ENCODE measurements around the gene IGFL3.
A peak's percentile ranks its signal among the peaks of the same experiment; 100 is the strongest.

Gene IGFL3

DNA sequence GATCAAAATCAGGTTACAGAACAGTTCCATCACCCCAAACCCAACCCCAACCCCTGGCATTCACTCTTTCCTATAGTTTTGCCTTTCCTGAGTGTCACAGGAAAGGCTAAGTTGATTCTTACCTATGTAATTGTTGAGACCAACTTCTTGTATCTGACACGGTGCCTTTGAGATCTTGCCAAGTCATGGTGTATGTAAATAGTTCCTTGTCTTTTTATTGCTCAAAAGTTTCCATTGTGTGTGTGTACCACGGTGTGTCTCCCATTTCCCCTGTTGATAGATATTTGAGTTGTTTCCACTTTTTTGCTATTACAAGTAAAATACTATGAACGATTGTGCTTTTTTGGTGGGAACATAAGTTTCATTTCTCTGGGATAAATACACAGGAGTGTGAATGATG is 20.3 kb upstream of the IGFL3 start:
- no peaks in the 10 kb centered on the region for H3K27me3 ChIP-seq (ENCODE audit: insufficient read depth, low read length)
- no peak overlapping the region for H3K4me3 ChIP-seq (ENCODE audit: low read length)
- WGBS = 87% methylated on average over 3 of the region's 3 CpGs
- H3K36me3 ChIP-seq (ENCODE audit: insufficient read depth, low read length) = no peaks in the 10 kb centered on the region
- no peaks in the 10 kb centered on the region for H3K9me3 ChIP-seq (ENCODE audit: insufficient read depth, low read depth, low read length)
- H3K9ac ChIP-seq (ENCODE audit: low read depth, low read length) = no peak overlapping the region
- no peaks in the 10 kb centered on the region for H3K4me1 ChIP-seq (ENCODE audit: insufficient read depth, low read length)
- H3K27ac ChIP-seq (ENCODE audit: low read depth, low read length) = no peak overlapping the region

GRCh38 chr19:46142294-46142693 is 17.8 kb upstream of the IGFL3 start:
- Histone ChIP-seq H3K36me3 (ENCODE audit: insufficient read depth, low read length) (no peaks in the 10 kb centered on the region), H3K27me3 (ENCODE audit: insufficient read depth, low read length) (no peaks in the 10 kb centered on the region), H3K4me3 (ENCODE audit: low read length) (no peak overlapping the region), H3K4me1 (ENCODE audit: insufficient read depth, low read length) (no peaks in the 10 kb centered on the region), H3K9me3 (ENCODE audit: insufficient read depth, low read depth, low read length) (no peaks in the 10 kb centered on the region), H3K27ac (ENCODE audit: low read depth, low read length) (no peak overlapping the region), H3K9ac (ENCODE audit: low read depth, low read length) (no peak overlapping the region)
- WGBS = 85% methylated on average over 1 of the region's 4 CpGs

DNA sequence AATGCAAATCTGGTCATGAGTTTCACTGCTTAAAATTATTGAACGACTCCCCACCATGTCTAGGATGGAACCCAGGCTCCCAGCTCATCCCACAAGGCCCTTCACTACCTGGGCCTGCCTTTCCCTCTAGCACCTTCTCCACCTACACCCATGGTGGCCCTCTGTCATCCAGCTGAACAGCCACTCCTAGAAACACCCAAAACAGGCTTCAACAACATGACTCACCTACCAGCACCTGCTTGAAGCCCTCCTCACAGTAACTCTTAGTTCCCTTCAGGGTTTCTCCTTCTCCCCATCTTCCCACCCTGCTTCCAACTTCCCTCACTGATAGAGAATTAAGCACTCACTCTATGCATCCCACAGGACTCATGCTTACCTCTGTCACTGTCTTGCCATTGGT is 16.9 kb upstream of the IGFL3 start:
- Histone ChIP-seq H3K27ac (ENCODE audit: low read depth, low read length) (no peak overlapping the region), H3K36me3 (ENCODE audit: insufficient read depth, low read length) (no peaks in the 10 kb centered on the region), H3K4me3 (ENCODE audit: low read length) (no peak overlapping the region), H3K9me3 (ENCODE audit: insufficient read depth, low read depth, low read length) (no peaks in the 10 kb centered on the region), H3K27me3 (ENCODE audit: insufficient read depth, low read length) (no peaks in the 10 kb centered on the region), H3K9ac (ENCODE audit: low read depth, low read length) (no peak overlapping the region), H3K4me1 (ENCODE audit: insufficient read depth, low read length) (no peaks in the 10 kb centered on the region)
- 83% methylated on average over 1 of the region's 1 CpG for WGBS

DNA sequence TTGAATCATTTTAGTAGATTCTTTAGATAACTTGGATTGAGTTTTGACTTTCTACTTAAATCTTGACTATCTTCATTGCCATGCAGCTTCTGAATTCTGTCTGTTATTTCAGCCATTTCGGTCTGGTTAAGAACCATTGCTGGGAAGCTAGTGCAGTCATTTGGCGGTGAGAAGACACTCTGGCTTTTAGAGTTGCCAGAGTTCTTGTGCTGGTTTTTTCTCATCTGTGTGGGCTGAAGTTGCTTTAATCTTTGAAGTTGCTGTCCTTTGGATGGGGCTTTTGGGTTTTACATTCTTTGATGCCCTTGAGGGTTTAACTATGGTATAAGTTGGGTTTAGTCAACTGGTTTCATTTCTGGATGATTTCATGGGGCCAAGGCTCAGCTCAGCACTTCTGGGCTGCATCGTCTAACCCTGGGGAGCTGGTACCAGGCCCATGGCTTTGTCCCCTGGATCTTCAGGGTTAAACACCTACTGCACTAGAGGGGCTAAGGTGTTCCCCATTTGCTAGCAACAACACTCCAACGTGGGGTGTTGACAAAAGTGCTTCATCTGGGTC is 13.5 kb upstream of the IGFL3 start:
- Histone ChIP-seq H3K4me3 (ENCODE audit: low read length) (no peak overlapping the region), H3K4me1 (ENCODE audit: insufficient read depth, low read length) (peaks cover 16% of the 10 kb centered on the region), H3K9me3 (ENCODE audit: insufficient read depth, low read depth, low read length) (peaks cover 4% of the 10 kb centered on the region; the same call in 1 of the 2 replicates), H3K9ac (ENCODE audit: low read depth, low read length) (no peak overlapping the region), H3K27me3 (ENCODE audit: insufficient read depth, low read length) (no peaks in the 10 kb centered on the region), H3K36me3 (ENCODE audit: insufficient read depth, low read length) (no peaks in the 10 kb centered on the region), H3K27ac (ENCODE audit: low read depth, low read length) (no peak overlapping the region)
- 91% methylated on average over 4 of the region's 4 CpGs for WGBS

DNA sequence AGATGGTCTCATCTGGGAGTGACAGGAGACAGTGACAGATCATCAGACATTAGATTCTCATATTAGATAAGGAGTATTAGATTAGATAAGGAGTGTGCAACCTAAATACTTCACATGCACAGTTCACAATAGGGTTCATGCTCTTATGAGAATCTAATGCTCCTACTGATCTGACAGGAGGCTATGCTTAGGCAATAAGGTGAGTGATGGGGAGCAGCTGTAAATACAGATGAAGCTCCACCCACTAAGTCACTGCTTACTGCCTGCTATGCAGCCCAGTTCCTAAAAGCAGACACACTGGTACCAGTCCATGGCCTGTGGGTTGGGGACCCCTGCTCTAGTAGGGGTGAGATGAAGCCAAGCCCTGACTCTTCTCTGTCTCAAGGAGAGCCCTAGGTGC is 10.0 kb upstream of the IGFL3 start:
- Histone ChIP-seq H3K9me3 (ENCODE audit: insufficient read depth, low read depth, low read length) (peaks cover 4% of the 10 kb centered on the region; the same call in 1 of the 2 replicates), H3K4me1 (ENCODE audit: insufficient read depth, low read length) (peaks cover 22% of the 10 kb centered on the region), H3K27me3 (ENCODE audit: insufficient read depth, low read length) (no peaks in the 10 kb centered on the region), H3K9ac (ENCODE audit: low read depth, low read length) (no peak overlapping the region; the same call in 1 of the 2 replicates), H3K27ac (ENCODE audit: low read depth, low read length) (peak overlapping the region; percentile 95; the same call in 1 of the 2 replicates), H3K4me3 (ENCODE audit: low read length) (no peak overlapping the region), H3K36me3 (ENCODE audit: insufficient read depth, low read length) (no peaks in the 10 kb centered on the region)

GRCh38 chr19:46133777-46134241 is 9.3 kb upstream of the IGFL3 start:
- peaks cover 4% of the 10 kb centered on the region; the same call in 1 of the 2 replicates for H3K9me3 ChIP-seq (ENCODE audit: insufficient read depth, low read depth, low read length)
- H3K27ac ChIP-seq (ENCODE audit: low read depth, low read length) = peak overlapping the region; percentile 95
- H3K27me3 ChIP-seq (ENCODE audit: insufficient read depth, low read length) = no peaks in the 10 kb centered on the region
- no peak overlapping the region for H3K4me3 ChIP-seq (ENCODE audit: low read length)
- peaks cover 22% of the 10 kb centered on the region for H3K4me1 ChIP-seq (ENCODE audit: insufficient read depth, low read length)
- WGBS = 73% methylated on average over 1 of the region's 1 CpG
- H3K9ac ChIP-seq (ENCODE audit: low read depth, low read length) = peak overlapping the region; percentile 73
- H3K36me3 ChIP-seq (ENCODE audit: insufficient read depth, low read length) = no peaks in the 10 kb centered on the region

- no peaks in the 10 kb centered on the region for H3K27me3 ChIP-seq (ENCODE audit: insufficient read depth, low read length)
- H3K36me3 ChIP-seq (ENCODE audit: insufficient read depth, low read length) = no peaks in the 10 kb centered on the region
- peak overlapping the region; percentile 95 for H3K27ac ChIP-seq (ENCODE audit: low read depth, low read length)
- H3K9me3 ChIP-seq (ENCODE audit: insufficient read depth, low read depth, low read length) = peaks cover 4% of the 10 kb centered on the region; the same call in 1 of the 2 replicates
- WGBS = 53% methylated on average over 6 of the region's 6 CpGs
- peaks cover 22% of the 10 kb centered on the region for H3K4me1 ChIP-seq (ENCODE audit: insufficient read depth, low read length)
- H3K4me3 ChIP-seq (ENCODE audit: low read length) = peak overlapping the region; percentile 12
- H3K9ac ChIP-seq (ENCODE audit: low read depth, low read length) = peak overlapping the region; percentile 81
These were observed 8.7 kb upstream of the IGFL3 start for GRCh38 chr19:46133101-46133627.

- 83% methylated on average over 4 of the region's 4 CpGs for WGBS
- Histone ChIP-seq H3K9me3 (ENCODE audit: insufficient read depth, low read depth, low read length) (peaks cover 4% of the 10 kb centered on the region; the same call in 1 of the 2 replicates), H3K9ac (ENCODE audit: low read depth, low read length) (peak overlapping the region; percentile 81), H3K27me3 (ENCODE audit: insufficient read depth, low read length) (no peaks in the 10 kb centered on the region), H3K4me3 (ENCODE audit: low read length) (peak overlapping the region; percentile 12), H3K36me3 (ENCODE audit: insufficient read depth, low read length) (no peaks in the 10 kb centered on the region), H3K27ac (ENCODE audit: low read depth, low read length) (peak overlapping the region; percentile 95), H3K4me1 (ENCODE audit: insufficient read depth, low read length) (peaks cover 22% of the 10 kb centered on the region)
These were observed 8.1 kb upstream of the IGFL3 start for GRCh38 chr19:46132508-46133100.

DNA sequence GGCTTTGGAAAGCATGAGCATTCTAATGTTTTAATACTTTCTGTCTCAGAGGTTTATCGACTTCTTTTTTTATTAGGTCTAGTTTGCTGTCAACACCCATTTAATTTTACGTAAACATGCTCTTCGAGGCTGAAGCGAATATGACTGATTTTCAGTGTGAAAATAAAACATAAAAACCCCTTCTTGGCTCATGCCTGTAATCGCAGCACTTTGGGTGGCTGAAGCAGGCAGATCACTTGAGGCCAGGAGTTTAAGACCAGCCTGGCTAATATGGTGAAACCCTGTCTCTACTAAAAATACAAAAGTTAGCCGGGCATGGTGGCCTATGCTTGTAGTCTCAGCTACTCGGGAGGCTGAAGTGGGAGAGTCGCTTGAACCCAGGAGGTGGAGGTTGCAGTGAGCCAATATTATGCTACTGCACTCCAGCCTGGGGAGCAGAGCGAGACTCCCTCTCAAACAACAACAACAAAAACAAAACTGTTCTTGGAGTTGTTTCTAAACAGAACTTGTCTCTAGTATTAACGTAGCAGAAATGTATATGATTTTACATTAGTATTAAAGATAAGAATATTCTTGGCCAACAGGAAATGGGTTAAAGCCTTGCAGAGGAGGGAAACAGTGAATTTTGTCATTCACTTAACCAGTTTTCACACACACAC is 7.1 kb upstream of the IGFL3 start:
- no peaks in the 10 kb centered on the region for H3K27me3 ChIP-seq (ENCODE audit: insufficient read depth, low read length)
- peaks cover 4% of the 10 kb centered on the region; the same call in 1 of the 2 replicates for H3K9me3 ChIP-seq (ENCODE audit: insufficient read depth, low read depth, low read length)
- peaks cover 22% of the 10 kb centered on the region for H3K4me1 ChIP-seq (ENCODE audit: insufficient read depth, low read length)
- peak overlapping the region; percentile 81; the same call in 1 of the 2 replicates for H3K9ac ChIP-seq (ENCODE audit: low read depth, low read length)
- peak overlapping the region; percentile 12 for H3K4me3 ChIP-seq (ENCODE audit: low read length)
- WGBS = 88% methylated on average over 7 of the region's 10 CpGs
- H3K36me3 ChIP-seq (ENCODE audit: insufficient read depth, low read length) = no peaks in the 10 kb centered on the region
- H3K27ac ChIP-seq (ENCODE audit: low read depth, low read length) = peak overlapping the region; percentile 95

DNA sequence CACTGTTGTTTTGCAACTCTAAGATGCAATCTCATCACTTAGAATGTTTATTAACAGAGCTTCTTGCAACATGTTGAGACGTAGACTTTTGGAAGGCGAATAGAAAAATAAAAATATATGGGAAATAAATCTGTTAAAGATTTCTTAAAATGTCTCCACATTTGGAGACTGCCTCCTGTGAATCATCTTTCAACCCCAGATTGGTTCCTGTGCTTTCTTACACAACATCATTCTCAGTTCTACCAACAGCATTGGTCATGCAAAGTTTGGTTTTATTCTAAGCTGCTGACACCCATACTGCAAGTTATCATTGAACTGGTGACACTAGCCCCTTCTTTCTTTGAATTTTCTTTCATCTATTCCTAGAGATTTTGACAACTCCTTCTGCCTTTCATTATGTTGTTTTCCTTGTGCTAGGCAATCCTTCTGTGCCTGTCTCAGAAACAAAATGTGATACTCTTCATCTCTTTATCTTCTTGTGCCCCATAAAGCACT is 1.6 kb upstream of the IGFL3 start:
- WGBS = no CpG with 5 or more reads among the region's 2 CpGs
- H3K9me3 ChIP-seq (ENCODE audit: insufficient read depth, low read depth, low read length) = no peaks in the 10 kb centered on the region
- H3K4me3 ChIP-seq (ENCODE audit: low read length) = no peak overlapping the region
- no peak overlapping the region for H3K27ac ChIP-seq (ENCODE audit: low read depth, low read length)
- H3K4me1 ChIP-seq (ENCODE audit: insufficient read depth, low read length) = peaks cover 9% of the 10 kb centered on the region
- no peak overlapping the region for H3K9ac ChIP-seq (ENCODE audit: low read depth, low read length)
- no peaks in the 10 kb centered on the region for H3K36me3 ChIP-seq (ENCODE audit: insufficient read depth, low read length)
- no peaks in the 10 kb centered on the region for H3K27me3 ChIP-seq (ENCODE audit: insufficient read depth, low read length)

- Histone ChIP-seq H3K27ac (ENCODE audit: low read depth, low read length) (no peak overlapping the region), H3K4me1 (ENCODE audit: insufficient read depth, low read length) (peaks cover 9% of the 10 kb centered on the region), H3K36me3 (ENCODE audit: insufficient read depth, low read length) (no peaks in the 10 kb centered on the region), H3K27me3 (ENCODE audit: insufficient read depth, low read length) (no peaks in the 10 kb centered on the region), H3K9ac (ENCODE audit: low read depth, low read length) (no peak overlapping the region), H3K4me3 (ENCODE audit: low read length) (no peak overlapping the region), H3K9me3 (ENCODE audit: insufficient read depth, low read depth, low read length) (no peaks in the 10 kb centered on the region)
- WGBS = 95% methylated on average over 3 of the region's 4 CpGs
These were observed 959 bp upstream of the IGFL3 start for GRCh38 chr19:46125447-46125846.
